Ascending aorta (tissue), 2 donors: ENCODE measurements around the gene HIVEP3. TPM values are rescaled to one million over a fixed set of nuclear protein-coding genes. Genes with fewer than 3 reads are reported as not detected.

Source experiments
- DNase-seq, 2 donors: peaks; one replicate each; pipeline ENCODE4 v3.0.0-alpha.2; 2019; ENCODE audit warnings: low spot score in 2 of 2
- H3K27ac ChIP-seq, 2 donors: fragments of 200-600 bp; sonication (generic); one replicate each; pipeline ENCODE4 v1.5.1; 2016 to 2017; ENCODE audit warnings: mild to moderate bottlenecking in 1 of 2
- H3K27me3 ChIP-seq: fragments of 200-600 bp; sonication (generic); one replicate; pipeline ENCODE4 v1.5.1; 2017
- H3K36me3 ChIP-seq, 2 donors: fragments of 200-600 bp; sonication (generic); one replicate each; pipeline ENCODE4 v1.5.1; 2016
- H3K4me1 ChIP-seq, 2 donors: fragments of 200-600 bp; sonication (generic); one replicate each; pipeline ENCODE4 v1.5.1; 2016 to 2017; ENCODE audit warnings: mild to moderate bottlenecking in 1 of 2
- H3K4me3 ChIP-seq, 2 donors: fragments of 200-600 bp; sonication (generic); one replicate each; pipeline ENCODE4 v1.5.1; 2016 to 2017; ENCODE audit warnings: mild to moderate bottlenecking in 1 of 2
- H3K9me3 ChIP-seq, 2 donors: fragments of 200-600 bp; sonication (generic); one replicate each; pipeline ENCODE4 v1.5.1; 2016
- CTCF ChIP-seq, 3 experiments: fragments of 200-600 bp in 2 of 3; fragments of 450-650 bp in 1 of 3; sonication (generic) in 2 of 3; IDR thresholded peaks; one replicate each; pipeline ENCODE4 v1.5.1; 2016 to 2019; ENCODE audit warnings: antibody characterized with exemption in 3 of 3, mild to moderate bottlenecking in 1 of 3, moderate library complexity in 1 of 3
- intact Hi-C: fragments of 100-400 bp; cut with DNase I; formaldehyde crosslinking; loops from one replicate; pipeline ENCODE4 v1.15.1; 2023
- total RNA-seq: library from RNA; depleted of rRNA; stranded (reverse); fragments of >200 nt; gene quantifications from one replicate; pipeline ENCODE4 v1.1.0, GENCODE V29; 2016

The HIVEP3 gene
- total RNA-seq, 1 donor from 2014 or later, result 0.32 TPM

GRCh38 chr1:41846625-41847405, 71.9 kb downstream of the HIVEP3 start:
- Histone ChIP-seq H3K4me3 (no peak overlapping the region), H3K9me3 (no peaks in the 10 kb centered on the region), H3K36me3 (no peaks in the 10 kb centered on the region), H3K27ac (no peak overlapping the region), H3K4me1 (peaks cover 0 to 3% of the 10 kb centered on the region in 2 donors), H3K27me3 (no peaks in the 10 kb centered on the region)
- TF ChIP-seq CTCF (IDR thresholded peaks at IDR 0.05), result no peak
- intact Hi-C loops, result no loop called here
- no peak for DNase-seq

- no peak overlapping the region for H3K4me3 ChIP-seq
- H3K27me3 ChIP-seq, result no peaks in the 10 kb centered on the region
- H3K36me3 ChIP-seq, result no peaks in the 10 kb centered on the region
- no peak for TF ChIP-seq CTCF (IDR thresholded peaks at IDR 0.05)
- DNase-seq, result no peak
- intact Hi-C loops, result no loop called here
- H3K9me3 ChIP-seq, result no peaks in the 10 kb centered on the region
- H3K4me1 ChIP-seq, result peaks cover 0 to 3% of the 10 kb centered on the region in 2 donors
- no peak overlapping the region for H3K27ac ChIP-seq
Measured at GRCh38 chr1:41844781-41845272, 73.9 kb downstream of the HIVEP3 start.

GRCh38 chr1:41844255-41844654, 74.5 kb downstream of the HIVEP3 start:
- Histone ChIP-seq H3K4me3 (no peak overlapping the region), H3K27ac (no peak overlapping the region), H3K36me3 (no peaks in the 10 kb centered on the region), H3K4me1 (peaks cover 0 to 3% of the 10 kb centered on the region in 2 donors), H3K27me3 (no peaks in the 10 kb centered on the region), H3K9me3 (no peaks in the 10 kb centered on the region)
- DNase-seq, result no peak
- intact Hi-C loops, result no loop called here
- no peak for TF ChIP-seq CTCF (IDR thresholded peaks at IDR 0.05)

- intact Hi-C loops, result no loop called here
- Histone ChIP-seq H3K4me3 (no peak overlapping the region), H3K9me3 (no peaks in the 10 kb centered on the region), H3K27ac (no peak overlapping the region), H3K27me3 (no peaks in the 10 kb centered on the region), H3K36me3 (no peaks in the 10 kb centered on the region), H3K4me1 (peaks cover 0 to 3% of the 10 kb centered on the region in 2 donors)
- TF ChIP-seq CTCF (IDR thresholded peaks at IDR 0.05), result no peak
- no peak for DNase-seq
Measured at GRCh38 chr1:41842993-41843755, 75.5 kb downstream of the HIVEP3 start.

GRCh38 chr1:41842326-41842725, 76.4 kb downstream of the HIVEP3 start:
- no peak for TF ChIP-seq CTCF (IDR thresholded peaks at IDR 0.05)
- DNase-seq, result no peak
- intact Hi-C loops, result no loop called here
- Histone ChIP-seq H3K27me3 (no peaks in the 10 kb centered on the region), H3K4me3 (no peak overlapping the region), H3K9me3 (no peaks in the 10 kb centered on the region), H3K4me1 (peaks cover 0 to 3% of the 10 kb centered on the region in 2 donors), H3K36me3 (no peaks in the 10 kb centered on the region), H3K27ac (no peak overlapping the region)
